Choroid plexus epithelial cell (primary cell): Measurements from ENCODE around the gene OR2V2.
"Not testable (repeated sequence)": the region's sequence is repeated elsewhere in the genome, so short reads cannot be mapped to it uniquely, and the experiment has no call there.

Experiments
- DNase-seq: peaks from one replicate; pipeline ENCODE4 v3.0.0-alpha.2; 2010; ENCODE audit warnings: low read depth
- H3K4me3 ChIP-seq: 2 replicates; pipeline ENCODE4 v1.5.1; 2011; ENCODE audit warnings: low read depth, mild to moderate bottlenecking, control low read depth, low read length, moderate library complexity
- CTCF ChIP-seq: conservative IDR thresholded peaks from 2 replicates; pipeline ENCODE4 v1.5.1; 2011; ENCODE audit warnings: low read depth, mild to moderate bottlenecking, control low read depth, inconsistent platforms, low read length, moderate library complexity

OR2V2 gene

GRCh38 chr5:181105391-181106025 is 41.9 kb upstream of the OR2V2 start:
- DNase-seq = no peak
- no peak for TF ChIP-seq CTCF

GRCh38 chr5:181107699-181108098 is 39.7 kb upstream of the OR2V2 start:
- no peak for TF ChIP-seq CTCF
- DNase-seq = no peak
- H3K4me3 ChIP-seq = no peak overlapping the region

More at GRCh38 chr5:181105391-181106025, 41.9 kb upstream of the OR2V2 start:
- H3K4me3 ChIP-seq = no peak overlapping the region

GRCh38 chr5:181108578-181109165 is 38.7 kb upstream of the OR2V2 start:
- DNase-seq = no peak
- TF ChIP-seq CTCF = no peak
- no peak overlapping the region for H3K4me3 ChIP-seq

- H3K4me3 ChIP-seq = no peak overlapping the region
- no peak for DNase-seq
- TF ChIP-seq CTCF = no peak
These were observed 37.8 kb upstream of the OR2V2 start for GRCh38 chr5:181109489-181110013.

- no peak overlapping the region for H3K4me3 ChIP-seq
- TF ChIP-seq CTCF = no peak
- DNase-seq = no peak
These were observed 36.4 kb upstream of the OR2V2 start for GRCh38 chr5:181111010-181111409.

- TF ChIP-seq CTCF = no peak
- no peak for DNase-seq
- no peak overlapping the region for H3K4me3 ChIP-seq
These were observed 34.9 kb upstream of the OR2V2 start for GRCh38 chr5:181112476-181112875.

GRCh38 chr5:181113572-181113971 is 33.8 kb upstream of the OR2V2 start:
- not testable (repeated sequence) for H3K4me3 ChIP-seq, DNase-seq
